ENCODE results near the gene KCNQ1. TPM values are rescaled to one million over a fixed set of nuclear protein-coding genes. Genes with fewer than 3 reads are reported as not detected.

The KCNQ1 gene
- not detected in 2 replicates for total RNA-seq

DNA sequence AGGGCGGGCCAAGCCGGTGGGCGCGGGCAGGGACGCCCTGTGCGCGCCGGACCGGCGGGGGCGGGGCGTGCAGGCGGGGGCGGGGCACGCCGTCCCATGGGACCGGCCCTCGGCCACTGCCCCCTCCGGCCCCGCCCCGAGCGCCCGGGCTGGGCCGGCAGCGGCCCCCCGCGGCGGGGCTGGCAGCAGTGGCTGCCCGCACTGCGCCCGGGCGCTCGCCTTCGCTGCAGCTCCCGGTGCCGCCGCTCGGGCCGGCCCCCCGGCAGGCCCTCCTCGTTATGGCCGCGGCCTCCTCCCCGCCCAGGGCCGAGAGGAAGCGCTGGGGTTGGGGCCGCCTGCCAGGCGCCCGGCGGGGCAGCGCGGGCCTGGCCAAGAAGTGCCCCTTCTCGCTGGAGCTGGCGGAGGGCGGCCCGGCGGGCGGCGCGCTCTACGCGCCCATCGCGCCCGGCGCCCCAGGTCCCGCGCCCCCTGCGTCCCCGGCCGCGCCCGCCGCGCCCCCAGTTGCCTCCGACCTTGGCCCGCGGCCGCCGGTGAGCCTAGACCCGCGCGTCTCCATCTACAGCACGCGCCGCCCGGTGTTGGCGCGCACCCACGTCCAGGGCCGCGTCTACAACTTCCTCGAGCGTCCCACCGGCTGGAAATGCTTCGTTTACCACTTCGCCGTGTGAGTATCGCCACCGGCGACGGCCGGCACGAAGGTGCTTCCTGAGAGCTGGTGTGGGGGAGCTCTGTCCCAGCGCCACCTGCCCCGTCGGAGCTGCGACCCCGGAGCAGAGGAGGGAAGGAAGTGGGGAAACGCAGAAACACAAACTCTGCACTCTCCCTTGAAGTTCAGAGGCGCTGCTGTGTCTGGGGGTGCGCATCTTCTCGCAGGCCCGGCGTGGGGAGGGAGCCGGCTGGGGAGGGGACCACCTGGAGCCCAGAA lies at the start of gene KCNQ1:
TSS of gene KCNQ1 (plus strand) at position 188 of the 925 bp plus-strand sequence. CDS start at position 279, 91 bp downstream.

GRCh38 chr11:2400069-2400761 lies 44.6 kb upstream of the KCNQ1 start, which contains the start of gene TSSC4:
Gene TSSC4 (plus strand): TSS chr11:2400750. CDS start chr11:2402634, 1,884 bp downstream.

DNA sequence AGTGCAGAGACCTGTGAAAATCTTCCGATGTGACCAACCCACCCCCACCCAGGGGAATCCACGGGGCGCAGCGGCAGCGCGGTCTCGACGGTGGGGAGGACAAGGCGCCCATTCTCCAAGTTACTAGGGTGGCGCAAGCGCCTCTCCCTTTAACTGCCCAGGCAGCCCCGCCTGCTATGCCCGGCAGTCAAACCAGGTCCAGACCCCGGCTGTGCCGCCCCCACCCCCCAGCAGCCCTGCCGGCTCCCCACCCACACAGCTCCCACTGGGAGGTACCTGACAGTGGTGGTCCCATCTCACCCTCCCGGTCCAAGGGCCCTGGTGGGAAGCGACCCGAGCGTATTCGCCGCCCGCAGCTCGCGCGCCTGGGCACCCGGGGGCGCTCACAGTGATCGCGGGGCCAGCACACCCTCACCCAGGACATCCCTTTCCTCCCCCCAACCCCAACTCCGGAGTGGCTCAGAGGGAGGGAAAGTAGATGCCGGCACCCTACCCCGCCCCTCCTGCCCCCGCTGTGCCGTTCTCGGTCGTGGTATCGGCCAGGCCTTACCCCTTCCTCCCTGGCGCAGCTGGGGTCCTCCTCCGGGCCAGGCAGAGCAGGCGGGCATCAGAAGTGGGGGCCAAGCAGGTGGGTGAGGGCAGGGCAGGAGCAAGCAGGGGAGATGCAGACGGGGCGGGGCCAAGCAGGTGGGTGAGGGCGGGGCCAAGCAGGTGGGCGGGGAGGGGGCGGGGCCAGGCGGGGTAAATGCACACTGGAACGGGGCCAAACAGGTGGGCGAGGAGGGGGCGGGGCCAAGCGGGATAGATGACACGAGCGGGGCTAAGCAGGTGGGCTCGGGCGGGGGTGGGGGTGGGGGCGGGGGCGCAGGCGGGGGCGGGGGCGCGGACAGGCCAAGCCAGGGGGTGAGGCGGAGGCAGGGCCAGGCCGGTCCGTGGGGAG lies 657 bp upstream of the KCNQ1 start, which contains the start of gene TRPM5:
TSS of gene TRPM5 (minus strand) at position 634 of the 940 bp plus-strand sequence. CDS start 21,478 bp downstream, outside the sequence.

DNA sequence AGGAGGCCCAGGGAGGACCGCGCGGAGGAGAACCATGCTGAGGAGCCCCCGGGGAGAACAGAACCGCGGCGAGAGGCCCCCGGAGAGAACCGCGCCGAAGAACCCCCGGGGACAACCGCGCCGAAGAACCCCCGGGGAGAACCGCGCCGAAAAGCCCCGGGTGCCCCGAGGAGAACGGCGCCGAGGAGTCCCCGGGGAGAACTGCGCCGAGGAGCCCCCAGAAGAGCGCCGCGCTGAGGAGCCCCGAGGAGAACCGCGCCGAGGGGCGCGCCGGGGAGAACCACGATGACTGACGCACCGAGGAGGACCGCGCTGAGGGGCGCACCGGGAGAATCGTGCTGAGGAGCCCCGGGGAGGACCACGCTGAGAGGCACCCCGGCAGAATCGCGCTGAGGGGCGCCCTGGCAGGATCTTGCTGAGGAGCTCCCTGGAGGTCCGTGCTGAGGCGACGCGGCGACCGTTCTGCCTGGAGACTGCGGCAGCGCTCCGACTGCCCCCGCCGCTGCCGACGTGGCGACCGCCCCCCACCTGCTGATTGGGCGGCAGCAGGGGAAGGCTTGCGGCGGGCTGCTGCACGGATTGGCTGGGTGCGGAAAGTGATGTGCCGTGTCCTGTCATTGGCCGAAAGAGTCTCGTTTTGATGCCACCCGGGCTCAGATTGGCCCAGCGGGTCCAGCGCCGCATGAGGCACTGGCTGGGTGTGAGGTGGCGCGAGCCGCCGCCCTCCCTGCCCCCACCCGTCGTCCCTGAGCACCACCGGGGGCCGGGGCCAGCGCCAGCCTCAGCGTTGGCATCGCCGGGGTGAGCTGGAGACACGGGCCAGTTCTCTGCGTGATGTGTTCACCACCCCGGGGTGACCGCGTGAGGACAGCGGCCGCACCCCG lies 255.0 kb downstream of the KCNQ1 start, which contains the start of gene KCNQ1OT1:
TSS of gene KCNQ1OT1 (minus strand) at position 464 of the 884 bp plus-strand sequence.

DNA sequence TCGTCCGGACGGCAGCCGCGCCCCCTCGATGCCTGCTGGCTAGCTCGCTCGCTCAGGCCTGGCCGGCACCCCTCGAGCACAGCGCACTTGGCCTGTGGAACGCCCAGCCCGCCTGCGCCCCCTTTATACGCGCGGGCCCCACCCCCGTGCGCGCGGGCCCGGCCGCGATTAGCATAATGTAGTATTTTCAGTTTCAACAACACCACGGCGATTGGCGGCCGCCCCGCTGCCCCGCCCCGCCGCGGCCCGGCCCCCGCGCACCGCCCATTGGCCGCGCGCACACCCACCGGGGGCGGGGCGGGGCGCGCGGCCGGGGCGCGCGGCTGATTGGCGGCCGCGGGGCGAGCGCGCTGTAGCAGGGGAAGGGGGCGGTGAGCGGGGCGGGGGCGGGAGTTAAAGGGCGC lies 440.9 kb downstream of the KCNQ1 start, which contains the start of gene CDKN1C:
TSS of gene CDKN1C (minus strand) at position 98 of the 404 bp plus-strand sequence. CDS start 319 bp downstream, outside the sequence.

Other genes starting within 250 kb of the KCNQ1 start
- not detected in 2 replicates for gene ASCL2, start 174.4 kb upstream of the KCNQ1 start, total RNA-seq
- not detected in 2 replicates for gene C11orf21, start 143.1 kb upstream of the KCNQ1 start, total RNA-seq
- gene TSPAN32, start 143.0 kb upstream of the KCNQ1 start, total RNA-seq, result 0.30 TPM in 1 of 2 replicates, not detected in the other
- gene CD81, start 67.7 kb upstream of the KCNQ1 start, total RNA-seq, result 390 and 393 TPM in 2 replicates
- 41.4 and 46.0 TPM in 2 replicates for gene TSSC4, start 44.3 kb upstream of the KCNQ1 start, total RNA-seq
- not detected in 2 replicates for gene TRPM5, start 494 bp upstream of the KCNQ1 start, total RNA-seq

Data from smooth muscle cell of the umbilical artery (primary cell).